ENCODE data around the gene WDR64. TPM values are rescaled to one million over a fixed set of nuclear protein-coding genes. Genes with fewer than 3 reads are reported as not detected.

The WDR64 gene
- total RNA-seq, 6 donors from 2014 or later = 0.20 TPM; not detected in 5

- no peaks in the 10 kb centered on the region for H3K9me3 ChIP-seq
- H3K27ac ChIP-seq = no peak overlapping the region
- no peak overlapping the region for H3K4me3 ChIP-seq
- H3K27me3 ChIP-seq = no peaks in the 10 kb centered on the region
- no peaks in the 10 kb centered on the region for H3K36me3 ChIP-seq
- ATAC-seq (ENCODE audit: low FRiP score in 2 of 2) = no peak
- H3K4me1 ChIP-seq = no peaks in the 10 kb centered on the region
- no peak for DNase-seq
- TF ChIP-seq CTCF (IDR thresholded peaks at IDR 0.05) (no peak), POLR2AphosphoS5 (IDR thresholded peaks at IDR 0.05) (no peak), POLR2A (IDR thresholded peaks at IDR 0.05) (no peak), EP300 (IDR thresholded peaks at IDR 0.05) (no peak)
- 77 to 84% methylated on average over 4 of the region's 4 CpGs for WGBS, 2 donors
Observed at GRCh38 chr1:241742084-241742483, 90.0 kb downstream of the WDR64 start.

- WGBS, 2 donors = 85 to 91% methylated on average over 2 of the region's 2 CpGs
- H3K27me3 ChIP-seq = no peaks in the 10 kb centered on the region
- H3K27ac ChIP-seq = no peak overlapping the region
- no peak overlapping the region for H3K4me3 ChIP-seq
- DNase-seq (no peak), ATAC-seq (ENCODE audit: low FRiP score in 2 of 2) (no peak)
- H3K36me3 ChIP-seq = no peaks in the 10 kb centered on the region
- TF ChIP-seq EP300 (IDR thresholded peaks at IDR 0.05) = no peak
- TF ChIP-seq POLR2AphosphoS5 (IDR thresholded peaks at IDR 0.05) = no peak
- no peak for TF ChIP-seq CTCF (IDR thresholded peaks at IDR 0.05)
- TF ChIP-seq POLR2A (IDR thresholded peaks at IDR 0.05) = no peak
- no peaks in the 10 kb centered on the region for H3K9me3 ChIP-seq
- no peaks in the 10 kb centered on the region for H3K4me1 ChIP-seq
Observed at GRCh38 chr1:241744591-241744990, 92.5 kb downstream of the WDR64 start.

DNA sequence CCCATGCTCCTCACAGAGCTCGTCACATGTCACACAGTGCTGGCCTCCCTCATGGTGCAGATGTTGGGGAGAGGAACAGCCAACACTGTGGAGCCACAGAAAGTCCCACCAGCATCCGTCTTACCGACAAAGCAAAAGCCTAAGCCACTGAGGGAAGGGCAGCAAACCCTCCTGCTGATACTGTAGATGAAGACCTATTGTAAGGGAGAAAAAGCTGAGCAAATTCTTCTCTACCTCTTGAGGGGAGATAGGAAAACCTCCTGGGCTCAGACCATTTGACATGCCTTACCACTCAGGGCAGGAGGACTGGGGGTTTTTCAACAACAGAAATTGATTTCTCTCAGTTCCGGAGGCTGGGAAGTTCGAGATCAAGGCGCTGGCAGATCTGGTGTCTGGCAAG, 95.9 kb downstream of the WDR64 start:
- no peak for TF ChIP-seq POLR2AphosphoS5 (IDR thresholded peaks at IDR 0.05)
- no peak for TF ChIP-seq CTCF (IDR thresholded peaks at IDR 0.05)
- TF ChIP-seq EP300 (IDR thresholded peaks at IDR 0.05) = no peak
- TF ChIP-seq POLR2A (IDR thresholded peaks at IDR 0.05) = no peak
- H3K4me3 ChIP-seq = no peak overlapping the region
- H3K9me3 ChIP-seq = no peaks in the 10 kb centered on the region
- H3K36me3 ChIP-seq = no peaks in the 10 kb centered on the region
- no peak overlapping the region for H3K27ac ChIP-seq
- DNase-seq (no peak), ATAC-seq (ENCODE audit: low FRiP score in 2 of 2) (no peak)
- H3K4me1 ChIP-seq = peaks cover 0 to 3% (median 0%) of the 10 kb centered on the region in 4 donors
- 94 to 95% methylated on average over 6 of the region's 6 CpGs for WGBS, 2 donors
- H3K27me3 ChIP-seq = no peaks in the 10 kb centered on the region

GRCh38 chr1:241749041-241749944, 97.2 kb downstream of the WDR64 start:
- 77 to 81% methylated on average over 20 of the region's 20 CpGs for WGBS, 2 donors
- Histone ChIP-seq H3K4me1 (peaks cover 0 to 3% (median 0%) of the 10 kb centered on the region in 4 donors), H3K9me3 (no peaks in the 10 kb centered on the region), H3K4me3 (peak overlapping the region in 3 of 4 donors; percentile 9 to 16 (median 10)), H3K27me3 (no peaks in the 10 kb centered on the region), H3K27ac (no peak overlapping the region), H3K36me3 (no peaks in the 10 kb centered on the region)
- TF ChIP-seq POLR2A (IDR thresholded peaks at IDR 0.05) (no peak), CTCF (IDR thresholded peaks at IDR 0.05) (no peak)
- DNase-seq (no peak), ATAC-seq (ENCODE audit: low FRiP score in 2 of 2) (no peak)

Measured in upper lobe of left lung (tissue), 6 donors.